ENCODE results near the gene MFSD12.

- TF ChIP-seq CTCF (IDR thresholded peaks at IDR 0.05; ENCODE audit: insufficient read depth, low read length), result no peak
- no peak; the same call in 1 of the 2 replicates for TF ChIP-seq POLR2AphosphoS5 (IDR thresholded peaks at IDR 0.05; ENCODE audit: low read depth)
- no peak for TF ChIP-seq GABPA (IDR thresholded peaks at IDR 0.05; ENCODE audit: low read depth)
- TF ChIP-seq REST (IDR thresholded peaks at IDR 0.05; ENCODE audit: insufficient replicate concordance, low read depth), result no peak
Observed at GRCh38 chr19:3536429-3537100, 20.8 kb downstream of the MFSD12 start.
